HG03565 (cell line): ENCODE data around the gene JAK3.
"Not testable (repeated sequence)": the region's sequence is repeated elsewhere in the genome, so short reads cannot be mapped to it uniquely, and the experiment has no call there.

ENCODE experiments used
- ATAC-seq: cut with Tn5 transposase; IDR thresholded peaks from one replicate; pipeline ENCODE4 v1.9.1; 2021; ENCODE audit warnings: mild to moderate bottlenecking, moderate library complexity; ENCODE audit not compliant: unreplicated experiment

The JAK3 gene

GRCh38 chr19:17807731-17808316, 40.0 kb downstream of the JAK3 start:
- ATAC-seq = no peak

- no peak for ATAC-seq
These were observed 40.8 kb downstream of the JAK3 start for GRCh38 chr19:17806945-17807344.

DNA sequence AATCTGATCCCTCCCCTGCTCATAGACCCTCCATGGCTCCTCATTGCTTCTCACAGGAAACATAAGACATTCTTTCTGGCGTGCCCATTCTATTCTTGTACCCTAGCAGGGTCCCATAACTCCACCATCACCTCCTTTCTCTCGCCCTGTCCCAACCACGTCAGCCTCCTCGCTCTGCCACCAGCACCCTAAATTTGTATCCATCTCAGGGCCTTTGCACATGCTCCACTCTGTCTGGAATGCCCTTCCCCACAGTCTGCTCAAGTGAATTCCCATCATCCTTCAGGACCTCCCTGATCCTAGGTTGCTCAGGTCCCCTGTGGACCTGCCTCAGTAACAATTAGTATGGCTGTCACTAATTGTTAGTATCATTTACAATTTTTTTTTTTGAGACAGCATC, 42.4 kb downstream of the JAK3 start:
- no peak for ATAC-seq

GRCh38 chr19:17803264-17803896, 44.4 kb downstream of the JAK3 start:
- no peak for ATAC-seq

GRCh38 chr19:17802137-17802858, 45.5 kb downstream of the JAK3 start:
- ATAC-seq = no peak

- not testable (repeated sequence) for ATAC-seq
These were observed 49.2 kb downstream of the JAK3 start for GRCh38 chr19:17798599-17798998.

GRCh38 chr19:17797424-17798201, 50.2 kb downstream of the JAK3 start:
- ATAC-seq = no peak

- ATAC-seq = no peak
These were observed 50.9 kb downstream of the JAK3 start for GRCh38 chr19:17796838-17797423.

- no peak for ATAC-seq
These were observed 51.6 kb downstream of the JAK3 start for GRCh38 chr19:17796013-17796837.

DNA sequence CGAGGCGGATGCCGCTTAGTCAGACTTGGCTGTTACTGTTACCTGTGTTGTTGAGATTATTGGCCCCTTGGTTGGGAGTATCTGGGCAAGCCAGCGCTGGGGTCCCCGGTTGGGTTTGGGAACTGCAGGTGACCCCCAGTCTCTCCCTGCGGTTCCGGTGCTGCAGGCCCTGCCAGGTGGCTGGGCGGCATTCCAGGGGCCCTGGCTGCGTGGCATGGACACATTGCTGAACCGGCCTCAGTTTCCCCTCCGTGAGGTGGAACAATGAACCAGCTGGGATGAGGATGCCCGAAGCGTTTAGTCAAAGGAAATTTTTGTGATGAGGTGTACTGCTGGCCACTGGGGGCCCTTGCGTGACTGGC, 52.3 kb downstream of the JAK3 start:
- no peak for ATAC-seq

GRCh38 chr19:17794731-17795494, 52.9 kb downstream of the JAK3 start, which contains the start of gene B3GNT3:
Gene B3GNT3, plus strand, starts transcription at chr19:17795138. Its CDS starts 12,670 bp downstream, at chr19:17807808.
- ATAC-seq = no peak

GRCh38 chr19:17794412-17794730, 53.4 kb downstream of the JAK3 start:
- no peak for ATAC-seq

GRCh38 chr19:17790059-17790780, 57.6 kb downstream of the JAK3 start:
- ATAC-seq = no peak

GRCh38 chr19:17788632-17789031, 59.1 kb downstream of the JAK3 start:
- ATAC-seq = no peak

DNA sequence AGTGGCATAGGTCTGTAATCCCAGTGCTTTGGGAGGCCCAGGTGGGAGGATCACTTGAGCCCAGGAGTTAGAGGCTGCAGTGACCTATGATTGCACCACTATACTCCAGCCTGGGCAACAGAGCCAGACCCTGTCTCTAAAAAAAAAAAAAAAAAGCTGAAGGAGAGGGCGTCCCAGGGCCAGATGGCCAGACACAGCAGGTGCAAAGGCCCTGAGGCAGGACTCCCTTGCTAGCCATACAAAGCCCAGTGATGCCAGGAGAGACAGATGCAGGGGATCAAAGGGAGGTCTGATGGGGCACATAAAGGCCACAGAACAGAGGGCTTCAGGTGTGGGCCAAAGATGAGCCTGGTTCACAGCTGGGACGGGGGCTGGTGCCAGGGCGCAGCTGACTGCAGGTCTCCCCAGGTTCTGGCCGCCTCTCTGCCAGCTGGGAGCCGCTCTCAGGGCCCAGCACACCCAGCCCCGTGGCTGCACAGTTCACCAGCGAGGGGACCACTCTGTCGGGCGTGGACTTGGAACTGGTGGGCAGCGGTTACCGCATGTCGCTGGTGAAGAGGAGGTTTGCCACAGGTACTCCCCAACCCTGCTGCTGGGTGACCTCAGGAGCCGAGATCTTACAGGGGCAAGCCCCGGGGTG, 60.4 kb downstream of the JAK3 start:
- ATAC-seq = no peak

- ATAC-seq = no peak
These were observed 63.4 kb downstream of the JAK3 start for GRCh38 chr19:17784201-17785008.

- not testable (repeated sequence) for ATAC-seq
These were observed 64.1 kb downstream of the JAK3 start for GRCh38 chr19:17783721-17784120.

DNA sequence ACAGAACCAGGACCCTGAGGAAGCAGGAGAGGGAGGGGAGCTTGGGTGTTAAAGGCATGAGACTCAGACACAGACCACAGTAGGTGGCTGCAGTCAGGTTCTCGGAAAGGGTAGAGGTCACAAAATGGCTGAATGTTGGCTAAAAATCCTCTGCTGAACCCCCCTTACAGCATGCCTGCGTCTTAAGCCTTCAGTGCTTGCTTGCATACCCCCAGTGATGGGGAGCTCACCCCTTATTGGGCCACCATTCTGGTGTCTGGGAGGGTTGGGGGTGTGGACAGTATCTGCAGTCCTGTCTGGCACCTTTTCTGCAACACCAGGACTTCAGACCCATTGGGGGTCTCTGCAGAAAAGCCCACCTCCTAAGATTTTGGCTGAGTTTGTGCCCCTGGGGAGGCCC, 67.0 kb downstream of the JAK3 start:
- ATAC-seq = no peak
